Stimulated activated CD8-positive, alpha-beta memory T cell treated with anti-CD3 and anti-CD28 coated beads, Interleukin-15, amount 100 ng/mL, for 4 hours (primary cell): ENCODE measurements around the gene MTNR1A.

Source experiments
- DNase-seq, 2 donors: peaks; one replicate each; pipeline ENCODE4 v3.0.0-alpha.2; 2020; ENCODE audit warnings: low read depth in 2 of 2

Gene MTNR1A

GRCh38 chr4:186487726-186488125 lies 67.6 kb downstream of the MTNR1A start:
- no peak for DNase-seq

- DNase-seq = no peak
Observed at GRCh38 chr4:186486172-186486571, 69.2 kb downstream of the MTNR1A start.

GRCh38 chr4:186485561-186486062 lies 69.8 kb downstream of the MTNR1A start:
- DNase-seq = no peak

- no peak for DNase-seq
Observed at GRCh38 chr4:186485150-186485549, 70.2 kb downstream of the MTNR1A start.

DNA sequence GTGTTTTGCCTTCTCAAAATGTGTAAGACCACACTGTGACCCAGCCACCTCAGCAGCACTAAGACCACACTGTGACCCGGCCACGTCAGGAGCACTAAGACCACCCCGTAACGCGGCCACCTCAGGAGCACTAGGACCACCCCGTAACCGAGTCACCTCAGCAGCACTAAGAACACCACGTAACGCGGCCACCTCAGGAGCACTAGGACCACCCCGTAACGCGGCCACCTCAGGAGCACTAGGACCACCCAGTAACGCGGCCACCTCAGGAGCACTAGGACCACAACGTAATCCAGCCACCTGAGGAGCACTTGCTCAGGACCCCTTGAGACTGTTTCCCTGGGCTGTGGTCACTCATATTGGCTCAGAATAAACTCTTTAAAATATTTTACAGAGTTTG lies 71.7 kb downstream of the MTNR1A start:
- no peak for DNase-seq
